HG03060 (cell line): ENCODE measurements around the gene WDR5.

Experiments used
- ATAC-seq: cut with Tn5 transposase; IDR thresholded peaks from one replicate; pipeline ENCODE4 v1.9.1; 2021; ENCODE audit warnings: low read depth, moderate number of reproducible peaks; ENCODE audit not compliant: unreplicated experiment

Gene WDR5

GRCh38 chr9:134204991-134205578 lies 69.2 kb downstream of the WDR5 start:
- no peak for ATAC-seq

- no peak for ATAC-seq
Observed at GRCh38 chr9:134205672-134206310, 69.9 kb downstream of the WDR5 start.

- no peak for ATAC-seq
Observed at GRCh38 chr9:134206311-134207300, 70.7 kb downstream of the WDR5 start.

- ATAC-seq = no peak
Observed at GRCh38 chr9:134208310-134208841, 72.5 kb downstream of the WDR5 start.

- ATAC-seq = no peak
Observed at GRCh38 chr9:134208981-134209725, 73.3 kb downstream of the WDR5 start.
